Measurements from ENCODE around the gene ANO8.
A peak's percentile ranks its signal among the peaks of the same experiment; 100 is the strongest.

Gene ANO8

GRCh38 chr19:17319473-17320238, 15.0 kb downstream of the ANO8 start:
- Histone ChIP-seq H3K27me3 (ENCODE audit: insufficient read depth, low read length, poor library complexity) (no peaks in the 10 kb centered on the region), H2AK5ac (ENCODE audit: low read length) (no peak overlapping the region), H3K23ac (ENCODE audit: low read length) (no peak overlapping the region), H3K36me3 (ENCODE audit: control insufficient read depth, insufficient read depth, low read length) (peaks cover 5% of the 10 kb centered on the region), H3K27ac (ENCODE audit: low read depth, low read length) (no peak overlapping the region), H2BK120ac (ENCODE audit: low read depth, low read length) (no peak overlapping the region), H3K4me1 (ENCODE audit: control insufficient read depth, low read depth, low read length) (no peaks in the 10 kb centered on the region), H3K79me2 (ENCODE audit: control insufficient read depth, insufficient read depth, low read length) (no peaks in the 10 kb centered on the region), H4K5ac (ENCODE audit: low read length) (no peak overlapping the region), H3K4me2 (ENCODE audit: low read length) (no peak overlapping the region), H3K18ac (ENCODE audit: low read length) (no peak overlapping the region), H2BK15ac (replicated peaks; ENCODE audit: low read depth) (no peak overlapping the region), H4K8ac (ENCODE audit: low read depth, low read length) (no peak overlapping the region), H3K9ac (ENCODE audit: low read length) (no peak overlapping the region), H3K56ac (ENCODE audit: low read length) (no peak overlapping the region), H3K4me3 (ENCODE audit: low read length) (no peak overlapping the region), H3K79me1 (ENCODE audit: low read length) (no peaks in the 10 kb centered on the region), H3K4ac (ENCODE audit: low read depth, low read length) (no peak overlapping the region), H2BK5ac (ENCODE audit: low read length) (no peak overlapping the region)
- DNase-seq, result no peak
- no CpG with 5 or more reads among the region's 40 CpGs for WGBS (ENCODE audit: extremely low coverage, insufficient coverage, low lambda C conversion rate)

DNA sequence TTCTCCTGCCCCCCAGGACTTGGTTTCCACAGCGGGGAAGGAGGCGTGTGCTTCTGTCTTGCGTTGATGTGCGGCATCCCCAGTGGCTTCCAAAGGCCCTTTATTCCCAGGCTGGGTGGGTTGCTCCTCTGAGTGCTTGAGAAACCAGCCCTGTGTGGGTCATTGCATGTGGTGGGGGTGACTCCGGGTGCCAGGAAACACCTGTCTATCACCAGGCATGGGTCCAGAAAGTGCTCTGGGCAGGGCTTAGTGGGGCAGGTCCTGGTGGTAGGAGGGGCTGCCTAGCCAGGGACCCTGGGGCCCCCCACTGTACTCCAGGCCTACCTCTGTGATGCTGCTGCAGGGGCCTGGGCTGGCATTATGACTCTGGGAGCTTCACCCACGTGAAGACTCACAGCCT, 15.7 kb downstream of the ANO8 start:
- Histone ChIP-seq H4K5ac (ENCODE audit: low read length) (no peak overlapping the region), H2BK120ac (ENCODE audit: low read depth, low read length) (no peak overlapping the region), H3K4me3 (ENCODE audit: low read length) (no peak overlapping the region), H2AK5ac (ENCODE audit: low read length) (no peak overlapping the region), H3K4ac (ENCODE audit: low read depth, low read length) (no peak overlapping the region), H3K27ac (ENCODE audit: low read depth, low read length) (no peak overlapping the region), H3K56ac (ENCODE audit: low read length) (no peak overlapping the region), H3K27me3 (ENCODE audit: insufficient read depth, low read length, poor library complexity) (no peaks in the 10 kb centered on the region), H3K4me1 (ENCODE audit: control insufficient read depth, low read depth, low read length) (no peaks in the 10 kb centered on the region), H2BK15ac (replicated peaks; ENCODE audit: low read depth) (no peak overlapping the region), H3K23ac (ENCODE audit: low read length) (no peak overlapping the region), H3K4me2 (ENCODE audit: low read length) (no peak overlapping the region), H3K36me3 (ENCODE audit: control insufficient read depth, insufficient read depth, low read length) (peaks cover 7% of the 10 kb centered on the region), H2BK5ac (ENCODE audit: low read length) (no peak overlapping the region), H4K8ac (ENCODE audit: low read depth, low read length) (no peak overlapping the region), H3K79me2 (ENCODE audit: control insufficient read depth, insufficient read depth, low read length) (no peaks in the 10 kb centered on the region), H3K79me1 (ENCODE audit: low read length) (no peaks in the 10 kb centered on the region), H3K18ac (ENCODE audit: low read length) (no peak overlapping the region), H3K9ac (ENCODE audit: low read length) (no peak overlapping the region)
- WGBS (ENCODE audit: extremely low coverage, insufficient coverage, low lambda C conversion rate), result no CpG with 5 or more reads among the region's 6 CpGs
- no peak for DNase-seq

- Histone ChIP-seq H3K56ac (ENCODE audit: low read length) (no peak overlapping the region), H3K27ac (ENCODE audit: low read depth, low read length) (no peak overlapping the region), H3K9ac (ENCODE audit: low read length) (no peak overlapping the region), H3K79me2 (ENCODE audit: control insufficient read depth, insufficient read depth, low read length) (peaks cover 22% of the 10 kb centered on the region), H4K8ac (ENCODE audit: low read depth, low read length) (no peak overlapping the region), H3K18ac (ENCODE audit: low read length) (no peak overlapping the region), H3K27me3 (ENCODE audit: insufficient read depth, low read length, poor library complexity) (no peaks in the 10 kb centered on the region), H3K79me1 (ENCODE audit: low read length) (peaks cover 17% of the 10 kb centered on the region), H2BK5ac (ENCODE audit: low read length) (no peak overlapping the region), H3K36me3 (ENCODE audit: control insufficient read depth, insufficient read depth, low read length) (peaks cover 6% of the 10 kb centered on the region), H2BK120ac (ENCODE audit: low read depth, low read length) (no peak overlapping the region), H3K4me2 (ENCODE audit: low read length) (no peak overlapping the region), H3K4me3 (ENCODE audit: low read length) (no peak overlapping the region), H3K4me1 (ENCODE audit: control insufficient read depth, low read depth, low read length) (peaks cover 2% of the 10 kb centered on the region), H3K23ac (ENCODE audit: low read length) (no peak overlapping the region), H2AK5ac (ENCODE audit: low read length) (no peak overlapping the region), H3K4ac (ENCODE audit: low read depth, low read length) (no peak overlapping the region), H2BK15ac (replicated peaks; ENCODE audit: low read depth) (no peak overlapping the region), H4K5ac (ENCODE audit: low read length) (no peak overlapping the region)
- DNase-seq, result no peak
- WGBS (ENCODE audit: extremely low coverage, insufficient coverage, low lambda C conversion rate), result no CpG with 5 or more reads among the region's 19 CpGs
These were observed 20.6 kb downstream of the ANO8 start for GRCh38 chr19:17314007-17314593.

- H4K8ac ChIP-seq (ENCODE audit: low read depth, low read length), result no peak overlapping the region
- H4K5ac ChIP-seq (ENCODE audit: low read length), result no peak overlapping the region
- H3K27ac ChIP-seq (ENCODE audit: low read depth, low read length), result no peak overlapping the region
- no peak overlapping the region for H3K9ac ChIP-seq (ENCODE audit: low read length)
- peaks cover 17% of the 10 kb centered on the region for H3K79me1 ChIP-seq (ENCODE audit: low read length)
- peaks cover 6% of the 10 kb centered on the region for H3K36me3 ChIP-seq (ENCODE audit: control insufficient read depth, insufficient read depth, low read length)
- no peak overlapping the region for H3K4me2 ChIP-seq (ENCODE audit: low read length)
- H3K4me1 ChIP-seq (ENCODE audit: control insufficient read depth, low read depth, low read length), result peaks cover 2% of the 10 kb centered on the region
- H3K4me3 ChIP-seq (ENCODE audit: low read length), result no peak overlapping the region
- no peak for DNase-seq
- H3K23ac ChIP-seq (ENCODE audit: low read length), result no peak overlapping the region
- H2BK15ac ChIP-seq (replicated peaks; ENCODE audit: low read depth), result no peak overlapping the region
- peaks cover 22% of the 10 kb centered on the region for H3K79me2 ChIP-seq (ENCODE audit: control insufficient read depth, insufficient read depth, low read length)
- H3K18ac ChIP-seq (ENCODE audit: low read length), result no peak overlapping the region
- no peaks in the 10 kb centered on the region for H3K27me3 ChIP-seq (ENCODE audit: insufficient read depth, low read length, poor library complexity)
- H3K4ac ChIP-seq (ENCODE audit: low read depth, low read length), result no peak overlapping the region
- H2AK5ac ChIP-seq (ENCODE audit: low read length), result no peak overlapping the region
- no peak overlapping the region for H2BK5ac ChIP-seq (ENCODE audit: low read length)
- WGBS (ENCODE audit: extremely low coverage, insufficient coverage, low lambda C conversion rate), result no CpG with 5 or more reads among the region's 20 CpGs
- no peak overlapping the region for H3K56ac ChIP-seq (ENCODE audit: low read length)
- H2BK120ac ChIP-seq (ENCODE audit: low read depth, low read length), result no peak overlapping the region
These were observed 22.2 kb downstream of the ANO8 start for GRCh38 chr19:17312189-17313113.

DNA sequence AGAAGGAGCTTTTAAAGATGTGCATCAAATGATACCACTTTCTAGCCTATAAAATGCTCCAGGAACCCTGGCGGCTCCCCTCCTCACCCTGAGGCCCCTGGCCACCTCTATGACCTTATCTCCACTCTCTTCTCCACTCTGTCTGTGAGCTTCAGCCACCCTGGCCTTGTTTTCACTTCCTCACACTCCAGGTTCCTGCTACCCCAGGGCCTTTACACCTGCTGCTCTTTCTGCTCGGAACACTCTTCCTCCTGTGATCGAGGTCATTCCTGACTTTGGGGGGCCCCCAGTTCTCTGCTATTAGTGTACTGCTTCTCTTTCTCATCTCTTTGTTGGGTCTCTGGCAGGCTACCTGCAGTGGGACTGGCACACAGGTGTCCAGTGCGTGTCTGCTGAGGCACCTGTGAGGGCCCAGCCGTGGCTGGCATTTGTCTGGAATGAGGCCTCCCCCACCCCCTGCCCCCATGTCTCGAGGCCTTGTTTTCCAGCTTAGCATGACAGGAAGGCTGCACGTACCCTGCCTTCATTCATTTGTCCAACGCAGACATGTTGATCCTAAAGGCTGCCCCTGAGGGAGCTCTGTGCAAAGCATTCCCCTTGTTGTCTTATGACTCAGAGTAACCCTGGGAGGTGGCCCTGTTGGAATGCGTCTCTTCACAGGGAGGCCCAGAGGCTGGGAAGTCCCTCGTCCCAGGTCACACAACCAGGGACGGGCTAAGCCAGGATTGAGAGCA, 23.0 kb downstream of the ANO8 start:
- no peak overlapping the region for H3K9ac ChIP-seq (ENCODE audit: low read length)
- no peak overlapping the region for H4K5ac ChIP-seq (ENCODE audit: low read length)
- H3K4me1 ChIP-seq (ENCODE audit: control insufficient read depth, low read depth, low read length), result peaks cover 2% of the 10 kb centered on the region
- no peak overlapping the region for H2BK120ac ChIP-seq (ENCODE audit: low read depth, low read length)
- H3K23ac ChIP-seq (ENCODE audit: low read length), result no peak overlapping the region
- H3K36me3 ChIP-seq (ENCODE audit: control insufficient read depth, insufficient read depth, low read length), result peaks cover 6% of the 10 kb centered on the region
- H3K27ac ChIP-seq (ENCODE audit: low read depth, low read length), result no peak overlapping the region
- DNase-seq, result peak; percentile 77
- H3K4ac ChIP-seq (ENCODE audit: low read depth, low read length), result no peak overlapping the region
- H2BK5ac ChIP-seq (ENCODE audit: low read length), result no peak overlapping the region
- no peaks in the 10 kb centered on the region for H3K27me3 ChIP-seq (ENCODE audit: insufficient read depth, low read length, poor library complexity)
- H3K79me2 ChIP-seq (ENCODE audit: control insufficient read depth, insufficient read depth, low read length), result peaks cover 22% of the 10 kb centered on the region
- H4K8ac ChIP-seq (ENCODE audit: low read depth, low read length), result no peak overlapping the region
- H2BK15ac ChIP-seq (replicated peaks; ENCODE audit: low read depth), result no peak overlapping the region
- no peak overlapping the region for H3K56ac ChIP-seq (ENCODE audit: low read length)
- H3K18ac ChIP-seq (ENCODE audit: low read length), result no peak overlapping the region
- H3K79me1 ChIP-seq (ENCODE audit: low read length), result peaks cover 17% of the 10 kb centered on the region
- no peak overlapping the region for H3K4me3 ChIP-seq (ENCODE audit: low read length)
- H2AK5ac ChIP-seq (ENCODE audit: low read length), result no peak overlapping the region
- no peak overlapping the region for H3K4me2 ChIP-seq (ENCODE audit: low read length)
- no CpG with 5 or more reads among the region's 11 CpGs for WGBS (ENCODE audit: extremely low coverage, insufficient coverage, low lambda C conversion rate)
